ENCODE data around the gene BHLHE41.

BHLHE41 gene

GRCh38 chr12:26124446-26125399 is at the start of gene BHLHE41:
TSS of gene BHLHE41 (minus strand) at chr12:26125037. CDS start at chr12:26124779, 258 bp downstream.
- DNase-seq = no peak

- no peak for DNase-seq
Measured at GRCh38 chr12:26172946-26173552, 48.2 kb upstream of the BHLHE41 start.

GRCh38 chr12:26172539-26172938 is 47.7 kb upstream of the BHLHE41 start:
- DNase-seq = no peak

GRCh38 chr12:26172013-26172412 is 47.2 kb upstream of the BHLHE41 start:
- DNase-seq = no peak

- DNase-seq = no peak
Measured at GRCh38 chr12:26164118-26164517, 39.3 kb upstream of the BHLHE41 start.

GRCh38 chr12:26162905-26163304 is 38.1 kb upstream of the BHLHE41 start:
- DNase-seq = no peak

- no peak for DNase-seq
Measured at GRCh38 chr12:26162174-26162573, 37.3 kb upstream of the BHLHE41 start.

- DNase-seq = no peak
Measured at GRCh38 chr12:26158078-26158764, 33.4 kb upstream of the BHLHE41 start.

- DNase-seq = no peak
Measured at GRCh38 chr12:26157001-26157400, 32.2 kb upstream of the BHLHE41 start.

GRCh38 chr12:26156201-26156871 is 31.5 kb upstream of the BHLHE41 start:
- DNase-seq = no peak

- no peak for DNase-seq
Measured at GRCh38 chr12:26153421-26154154, 28.8 kb upstream of the BHLHE41 start.

GRCh38 chr12:26152507-26153102 is 27.8 kb upstream of the BHLHE41 start:
- no peak for DNase-seq

GRCh38 chr12:26150736-26151450 is 26.1 kb upstream of the BHLHE41 start:
- DNase-seq = no peak

GRCh38 chr12:26149968-26150500 is 25.2 kb upstream of the BHLHE41 start:
- DNase-seq = no peak

GRCh38 chr12:26148291-26148690 is 23.5 kb upstream of the BHLHE41 start:
- no peak for DNase-seq

GRCh38 chr12:26143291-26143690 is 18.5 kb upstream of the BHLHE41 start:
- no peak for DNase-seq

- no peak for DNase-seq
Measured at GRCh38 chr12:26138860-26139259, 14.0 kb upstream of the BHLHE41 start.

- DNase-seq = no peak
Measured at GRCh38 chr12:26136688-26137087, 11.9 kb upstream of the BHLHE41 start.

- no peak for DNase-seq
Measured at GRCh38 chr12:26135571-26135970, 10.7 kb upstream of the BHLHE41 start.

- DNase-seq = no peak
Measured at GRCh38 chr12:26135010-26135420, 10.2 kb upstream of the BHLHE41 start.

- no peak for DNase-seq
Measured at GRCh38 chr12:26134540-26134939, 9.7 kb upstream of the BHLHE41 start.

Measured in NCI-H2171 (cell line).